Measurements from ENCODE around the gene ZBED5. TPM values are rescaled to one million over a fixed set of nuclear protein-coding genes. Genes with fewer than 3 reads are reported as not detected.
"Not testable (repeated sequence)": the region's sequence is repeated elsewhere in the genome, so short reads cannot be mapped to it uniquely, and the experiment has no call there.

Gene ZBED5
- polyA plus RNA-seq, 1 donor from 2014 or later: 178 TPM

GRCh38 chr11:10838083-10838482 is 19.8 kb downstream of the ZBED5 start:
- Histone ChIP-seq H3K9ac (ENCODE audit: low read length) (no peak overlapping the region), H4K20me1 (ENCODE audit: insufficient read depth) (no peaks in the 10 kb centered on the region), H3K9me2 (ENCODE audit: insufficient read depth, low read length) (no peaks in the 10 kb centered on the region), H3K27me3 (ENCODE audit: insufficient read depth, low read depth, low read length) (no peaks in the 10 kb centered on the region), H3K4me3 (ENCODE audit: low read length) (no peak overlapping the region), H3K79me2 (replicated peaks; ENCODE audit: insufficient read depth, low read length) (no peaks in the 10 kb centered on the region), H2AFZ (ENCODE audit: low read depth, low read length) (no peak overlapping the region), H3K9me3 (ENCODE audit: low read length) (no peaks in the 10 kb centered on the region), H3K27ac (ENCODE audit: low read length) (no peak overlapping the region), H3F3A (ENCODE audit: insufficient read depth, low read length, poor library complexity, severe bottlenecking) (no peaks in the 10 kb centered on the region), H3K36me3 (ENCODE audit: insufficient read depth, low read length) (no peaks in the 10 kb centered on the region), H3K4me2 (ENCODE audit: low read length) (no peak overlapping the region)
- TF ChIP-seq POLR2AphosphoS5 (IDR thresholded peaks at IDR 0.05) (no peak), REST (IDR thresholded peaks at IDR 0.05; ENCODE audit: borderline replicate concordance) (no peak), SMC3 (conservative IDR thresholded peaks at IDR 0.05; ENCODE audit: poor library complexity) (no peak), RAD21 (conservative IDR thresholded peaks at IDR 0.05) (no peak), CTCF (IDR thresholded peaks at IDR 0.05; ENCODE audit: poor library complexity, severe bottlenecking) (no peak), EZH2 (IDR thresholded peaks at IDR 0.05; ENCODE audit: borderline replicate concordance, insufficient read depth, low read length, poor library complexity, severe bottlenecking) (no peak), EP300 (conservative IDR thresholded peaks at IDR 0.05; ENCODE audit: poor library complexity, severe bottlenecking) (no peak), TAF1 (IDR thresholded peaks at IDR 0.05; ENCODE audit: low read depth) (no peak), MXI1 (conservative IDR thresholded peaks at IDR 0.05; ENCODE audit: poor library complexity, severe bottlenecking) (no peak)

GRCh38 chr11:10836884-10837283 is 21.0 kb downstream of the ZBED5 start:
- not testable (repeated sequence) for H3F3A ChIP-seq (ENCODE audit: insufficient read depth, low read length, poor library complexity, severe bottlenecking); H3K27ac ChIP-seq (ENCODE audit: low read length); H3K9ac ChIP-seq (ENCODE audit: low read length); H3K4me2 ChIP-seq (ENCODE audit: low read length); H3K79me2 ChIP-seq (replicated peaks; ENCODE audit: insufficient read depth, low read length); H3K27me3 ChIP-seq (ENCODE audit: insufficient read depth, low read depth, low read length); H3K9me2 ChIP-seq (ENCODE audit: insufficient read depth, low read length); H3K36me3 ChIP-seq (ENCODE audit: insufficient read depth, low read length); H3K9me3 ChIP-seq (ENCODE audit: low read length); H4K20me1 ChIP-seq (ENCODE audit: insufficient read depth); H2AFZ ChIP-seq (ENCODE audit: low read depth, low read length); H3K4me3 ChIP-seq (ENCODE audit: low read length)

GRCh38 chr11:10829139-10829538 is 28.7 kb downstream of the ZBED5 start:
- Histone ChIP-seq H3K9me2 (ENCODE audit: insufficient read depth, low read length) (no peaks in the 10 kb centered on the region), H3K4me2 (ENCODE audit: low read length) (no peak overlapping the region), H2AFZ (ENCODE audit: low read depth, low read length) (no peak overlapping the region), H3K27me3 (ENCODE audit: insufficient read depth, low read depth, low read length) (no peaks in the 10 kb centered on the region), H3K79me2 (replicated peaks; ENCODE audit: insufficient read depth, low read length) (no peaks in the 10 kb centered on the region), H3K36me3 (ENCODE audit: insufficient read depth, low read length) (no peaks in the 10 kb centered on the region), H3K4me3 (ENCODE audit: low read length) (no peak overlapping the region), H3K27ac (ENCODE audit: low read length) (no peak overlapping the region), H3K9me3 (ENCODE audit: low read length) (no peaks in the 10 kb centered on the region), H3F3A (ENCODE audit: insufficient read depth, low read length, poor library complexity, severe bottlenecking) (no peaks in the 10 kb centered on the region), H4K20me1 (ENCODE audit: insufficient read depth) (no peaks in the 10 kb centered on the region), H3K9ac (ENCODE audit: low read length) (no peak overlapping the region)
- no peak for TF ChIP-seq RAD21 (conservative IDR thresholded peaks at IDR 0.05)
- no peak for TF ChIP-seq CTCF (IDR thresholded peaks at IDR 0.05; ENCODE audit: poor library complexity, severe bottlenecking)
- no peak for TF ChIP-seq EP300 (conservative IDR thresholded peaks at IDR 0.05; ENCODE audit: poor library complexity, severe bottlenecking)
- no peak for TF ChIP-seq MXI1 (conservative IDR thresholded peaks at IDR 0.05; ENCODE audit: poor library complexity, severe bottlenecking)
- TF ChIP-seq EZH2 (IDR thresholded peaks at IDR 0.05; ENCODE audit: borderline replicate concordance, insufficient read depth, low read length, poor library complexity, severe bottlenecking): no peak
- no peak for TF ChIP-seq POLR2AphosphoS5 (IDR thresholded peaks at IDR 0.05)
- no peak for TF ChIP-seq SMC3 (conservative IDR thresholded peaks at IDR 0.05; ENCODE audit: poor library complexity)
- TF ChIP-seq TAF1 (IDR thresholded peaks at IDR 0.05; ENCODE audit: low read depth): no peak
- TF ChIP-seq REST (IDR thresholded peaks at IDR 0.05; ENCODE audit: borderline replicate concordance): no peak

Measured in neural cell (in vitro differentiated cells).